GM18505 (cell line): ENCODE results near the gene KRTAP10-4.

Experiments
- ATAC-seq: cut with Tn5 transposase; IDR thresholded peaks from one replicate; pipeline ENCODE4 v1.9.1; 2021; ENCODE audit not compliant: unreplicated experiment
- POLR2A ChIP-seq: IDR thresholded peaks from 4 replicates; pipeline ENCODE4 v1.6.1; 2011; ENCODE audit warnings: borderline replicate concordance; ENCODE audit not compliant: insufficient read depth, insufficient read length; ENCODE audit errors: extremely low read depth

Gene KRTAP10-4

DNA sequence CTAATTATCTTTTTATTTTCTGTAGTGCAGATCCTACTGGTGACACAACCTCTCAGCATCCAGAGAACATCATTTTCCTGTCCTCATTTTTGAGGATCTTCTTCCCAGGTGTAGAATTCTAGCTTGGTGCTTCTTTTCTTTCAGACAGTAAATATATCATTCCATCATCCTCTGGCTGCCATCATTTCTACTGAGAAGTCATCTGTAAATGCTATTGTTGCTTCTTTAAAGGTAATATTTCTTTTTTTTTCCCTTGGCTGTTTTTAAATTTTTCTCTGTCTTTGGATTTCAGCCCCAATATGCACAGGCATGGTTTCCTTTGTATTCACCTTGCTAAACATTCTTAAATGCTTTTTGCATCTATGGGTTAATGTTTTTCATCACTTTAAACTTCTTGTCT is 50.0 kb downstream of the KRTAP10-4 start:
- no peak for TF ChIP-seq POLR2A
- ATAC-seq: no peak
